Osteoblast (primary cell): ENCODE measurements around the gene KMT2A. TPM values are rescaled to one million over a fixed set of nuclear protein-coding genes. Genes with fewer than 3 reads are reported as not detected.
A peak's percentile ranks its signal among the peaks of the same experiment; 100 is the strongest.

Source experiments
- DNase-seq: peaks from one replicate; pipeline ENCODE4 v3.0.0; 2011; ENCODE audit warnings: low spot score, mixed read lengths; ENCODE audit not compliant: insufficient read length; ENCODE audit errors: missing footprints
- H2AFZ ChIP-seq: 2 replicates; pipeline ENCODE4 v1.6.0; 2011; ENCODE audit warnings: mild to moderate bottlenecking, low read length
- H3K27ac ChIP-seq: 2 replicates; pipeline ENCODE4 v1.5.1; 2011; ENCODE audit warnings: mild to moderate bottlenecking, low read depth, low read length, moderate library complexity
- H3K27me3 ChIP-seq: 2 replicates; pipeline ENCODE4 v1.6.0; 2012; ENCODE audit warnings: mild to moderate bottlenecking, control low read depth, inconsistent platforms, low read length, moderate library complexity; ENCODE audit not compliant: insufficient read depth
- H3K36me3 ChIP-seq: 2 replicates; pipeline ENCODE4 v1.5.1; 2011; ENCODE audit warnings: mild to moderate bottlenecking, low read length, control low read depth, moderate library complexity; ENCODE audit not compliant: insufficient read depth
- H3K4me1 ChIP-seq: 2 replicates; pipeline ENCODE4 v1.5.1; 2011; ENCODE audit warnings: mild to moderate bottlenecking, low read length, control low read depth, moderate library complexity; ENCODE audit not compliant: insufficient read depth
- H3K4me2 ChIP-seq: 2 replicates; pipeline ENCODE4 v1.6.0; 2011; ENCODE audit warnings: mild to moderate bottlenecking, low read length; ENCODE audit not compliant: insufficient read depth
- H3K4me3 ChIP-seq: fragments of 200-600 bp; sonication (generic); 3 replicates; pipeline ENCODE4 v1.5.1; 2012; ENCODE audit warnings: mild to moderate bottlenecking, low read length, inconsistent platforms; ENCODE audit not compliant: insufficient read depth
- H3K79me2 ChIP-seq: 2 replicates; pipeline ENCODE4 v1.6.0; 2012; ENCODE audit warnings: mild to moderate bottlenecking, low read length, control low read depth, inconsistent platforms; ENCODE audit not compliant: insufficient read depth
- H3K9me3 ChIP-seq: 2 replicates; pipeline ENCODE4 v1.5.1; 2011; ENCODE audit warnings: low read depth, low read length, control low read depth
- H4K20me1 ChIP-seq: 2 replicates; pipeline ENCODE4 v1.6.0; 2012; ENCODE audit warnings: mild to moderate bottlenecking, low read length, control low read depth; ENCODE audit not compliant: insufficient read depth
- CTCF ChIP-seq: IDR thresholded peaks from 2 replicates; pipeline ENCODE4 v1.5.1; 2011; ENCODE audit warnings: mild to moderate bottlenecking, low read depth, low read length, moderate library complexity; ENCODE audit errors: extremely low read depth
- total RNA-seq: library from RNA; depleted of rRNA; stranded (reverse); fragments of >200 nt; gene quantifications from 2 replicates; pipeline ENCODE4 v1.2.3, GENCODE V29; 2012

KMT2A gene
- total RNA-seq, 1 donor: 38.4 TPM

- H2AFZ ChIP-seq: peak overlapping the region; percentile 68
Measured at GRCh38 chr11:118531597-118532084, 95.3 kb downstream of the KMT2A start.

GRCh38 chr11:118532091-118532490, 95.8 kb downstream of the KMT2A start:
- no peak overlapping the region for H3K4me3 ChIP-seq
- DNase-seq: peak; percentile 74
- no peaks in the 10 kb centered on the region for H3K79me2 ChIP-seq
- peaks cover 11% of the 10 kb centered on the region for H3K4me1 ChIP-seq
- H3K36me3 ChIP-seq: no peaks in the 10 kb centered on the region
- no peak overlapping the region for H3K27ac ChIP-seq
- no peak overlapping the region for H2AFZ ChIP-seq
- H4K20me1 ChIP-seq: no peaks in the 10 kb centered on the region
- peak overlapping the region; percentile 78 for H3K4me2 ChIP-seq
- TF ChIP-seq CTCF: no peak
- H3K27me3 ChIP-seq: no peaks in the 10 kb centered on the region
- no peaks in the 10 kb centered on the region for H3K9me3 ChIP-seq

More at GRCh38 chr11:118531597-118532084, 95.3 kb downstream of the KMT2A start:
- no peaks in the 10 kb centered on the region for H3K36me3 ChIP-seq
- peak overlapping the region; percentile 83 for H3K4me3 ChIP-seq
- H4K20me1 ChIP-seq: no peaks in the 10 kb centered on the region
- H3K4me1 ChIP-seq: peaks cover 11% of the 10 kb centered on the region
- H3K4me2 ChIP-seq: peak overlapping the region; percentile 78
- DNase-seq: no peak
- H3K9me3 ChIP-seq: no peaks in the 10 kb centered on the region
- no peak for TF ChIP-seq CTCF
- H3K27ac ChIP-seq: no peak overlapping the region
- H3K27me3 ChIP-seq: no peaks in the 10 kb centered on the region
- H3K79me2 ChIP-seq: no peaks in the 10 kb centered on the region

- no peak overlapping the region for H3K4me3 ChIP-seq
- H3K79me2 ChIP-seq: no peaks in the 10 kb centered on the region
- DNase-seq: peak; percentile 76
- H3K27me3 ChIP-seq: no peaks in the 10 kb centered on the region
- no peaks in the 10 kb centered on the region for H3K36me3 ChIP-seq
- H4K20me1 ChIP-seq: no peaks in the 10 kb centered on the region
- no peaks in the 10 kb centered on the region for H3K9me3 ChIP-seq
- no peak overlapping the region for H3K27ac ChIP-seq
- no peak overlapping the region for H3K4me2 ChIP-seq
- peaks cover 11% of the 10 kb centered on the region for H3K4me1 ChIP-seq
- H2AFZ ChIP-seq: no peak overlapping the region
- no peak for TF ChIP-seq CTCF
Measured at GRCh38 chr11:118532852-118533768, 96.8 kb downstream of the KMT2A start.
